PC-9 (cell line): ENCODE data around the gene ATOSB.

ENCODE experiments used
- CTCF ChIP-seq: fragments of 200-600 bp; sonication (generic); conservative IDR thresholded peaks from 2 replicates; pipeline ENCODE4 v1.6.1; 2017; ENCODE audit warnings: mixed run types, antibody characterized with exemption, mild to moderate bottlenecking, moderate library complexity
- EZH2 ChIP-seq: fragments of 200-600 bp; sonication (generic); IDR thresholded peaks from 2 replicates; pipeline ENCODE4 v1.8.0; 2017; ENCODE audit warnings: antibody characterized with exemption, low read depth

DNA sequence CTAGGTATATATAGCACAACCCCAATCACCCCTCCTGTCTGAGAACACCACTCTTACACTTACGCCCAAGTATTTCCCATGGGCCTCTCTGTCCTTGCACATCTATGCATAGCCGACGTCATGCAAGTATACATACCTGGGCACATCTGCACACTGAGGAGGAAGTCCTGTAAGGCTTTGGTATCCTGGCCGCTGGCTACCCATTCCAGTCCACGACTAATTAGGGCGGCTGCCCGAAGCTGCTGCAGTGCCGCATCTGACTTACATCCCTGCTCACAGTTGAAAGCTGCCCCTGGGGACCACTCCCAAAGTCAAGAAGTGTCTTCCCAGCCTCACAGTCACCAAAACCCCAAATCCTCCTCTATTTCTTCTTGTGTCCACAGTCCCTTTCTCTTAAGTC is 40.9 kb downstream of the ATOSB start:
- TF ChIP-seq CTCF = no peak
- TF ChIP-seq EZH2 = no peak
